ENCODE data around the gene PSMD9. TPM values are rescaled to one million over a fixed set of nuclear protein-coding genes. Genes with fewer than 3 reads are reported as not detected.

Gene PSMD9
- total RNA-seq, 1 experiment from 2014 or later, result 39.9 TPM

- no CpG with 5 or more reads among the region's 4 CpGs for WGBS (ENCODE audit: extremely low coverage, insufficient read length, low lambda C conversion rate)
Measured at GRCh38 chr12:121939992-121940766, 51.6 kb downstream of the PSMD9 start.

More at GRCh38 chr12:121939992-121940766, 51.6 kb downstream of the PSMD9 start:
- H3K36me3 Mint-ChIP-seq (ENCODE audit: insufficient read depth in 1 of 3, low read depth in 3 of 3), result peaks cover 4 to 8% (median 8%) of the 10 kb centered on the region in 3 experiments; a peak in 6 of 7 replicates
- Histone ChIP-seq H3K79me1 (ENCODE audit: insufficient read depth, low read depth, low read length, poor library complexity, severe bottlenecking) (no peaks in the 10 kb centered on the region), H3K23ac (ENCODE audit: insufficient read length, low read depth, low read length) (no peak overlapping the region), H4K91ac (ENCODE audit: insufficient read length, low read depth, low read length) (no peak overlapping the region), H3K4me1 (ENCODE audit: insufficient read depth, low read length) (0 out of 2 replicates have a peak, but pooled peaks cover 4% of the 10 kb centered on the region), H3K27me3 (ENCODE audit: insufficient read depth, low read length) (no peaks in the 10 kb centered on the region), H3K79me2 (ENCODE audit: insufficient read depth, low read length) (no peaks in the 10 kb centered on the region), H3K14ac (ENCODE audit: insufficient read depth, low read length) (no peak overlapping the region), H2BK120ac (ENCODE audit: low read depth, low read length, poor library complexity, severe bottlenecking) (no peak overlapping the region), H2AK5ac (ENCODE audit: insufficient read length, low read length) (no peak overlapping the region), H2BK12ac (ENCODE audit: insufficient read length, low read depth, low read length) (no peak overlapping the region), H3K4ac (ENCODE audit: low read depth, low read length) (no peak overlapping the region), H3K56ac (ENCODE audit: insufficient read length, low read depth, low read length) (no peak overlapping the region), H3K4me2 (ENCODE audit: insufficient read depth, insufficient read length, low read length) (no peak overlapping the region), H3T11ph (ENCODE audit: low read length) (no peak overlapping the region), H3K9me3 (ENCODE audit: control insufficient read depth, low read depth, low read length) (no peaks in the 10 kb centered on the region), H3K9ac (ENCODE audit: extremely low read depth, insufficient read length, low read length) (no peak overlapping the region), H3K18ac (ENCODE audit: insufficient read length, low read depth, low read length) (no peak overlapping the region), H3K23me2 (ENCODE audit: insufficient read length, low read depth, low read length, poor library complexity, severe bottlenecking) (no peaks in the 10 kb centered on the region), H2AFZ (ENCODE audit: low read length) (no peak overlapping the region), H3K27ac (ENCODE audit: insufficient read length, low read depth, low read length) (no peak overlapping the region), H2BK20ac (ENCODE audit: low read depth, low read length, poor library complexity, severe bottlenecking) (no peak overlapping the region), H2BK15ac (ENCODE audit: low read depth, low read length) (no peak overlapping the region), H4K8ac (replicated peaks; ENCODE audit: insufficient read length, low read depth, low read length) (no peak overlapping the region), H2BK5ac (ENCODE audit: insufficient read length, low read length) (no peak overlapping the region), H4K20me1 (ENCODE audit: control insufficient read depth, insufficient read depth, insufficient read length) (no peaks in the 10 kb centered on the region), H4K5ac (ENCODE audit: insufficient read length, low read depth, low read length) (no peak overlapping the region)
- TF ChIP-seq, protein P1, sequence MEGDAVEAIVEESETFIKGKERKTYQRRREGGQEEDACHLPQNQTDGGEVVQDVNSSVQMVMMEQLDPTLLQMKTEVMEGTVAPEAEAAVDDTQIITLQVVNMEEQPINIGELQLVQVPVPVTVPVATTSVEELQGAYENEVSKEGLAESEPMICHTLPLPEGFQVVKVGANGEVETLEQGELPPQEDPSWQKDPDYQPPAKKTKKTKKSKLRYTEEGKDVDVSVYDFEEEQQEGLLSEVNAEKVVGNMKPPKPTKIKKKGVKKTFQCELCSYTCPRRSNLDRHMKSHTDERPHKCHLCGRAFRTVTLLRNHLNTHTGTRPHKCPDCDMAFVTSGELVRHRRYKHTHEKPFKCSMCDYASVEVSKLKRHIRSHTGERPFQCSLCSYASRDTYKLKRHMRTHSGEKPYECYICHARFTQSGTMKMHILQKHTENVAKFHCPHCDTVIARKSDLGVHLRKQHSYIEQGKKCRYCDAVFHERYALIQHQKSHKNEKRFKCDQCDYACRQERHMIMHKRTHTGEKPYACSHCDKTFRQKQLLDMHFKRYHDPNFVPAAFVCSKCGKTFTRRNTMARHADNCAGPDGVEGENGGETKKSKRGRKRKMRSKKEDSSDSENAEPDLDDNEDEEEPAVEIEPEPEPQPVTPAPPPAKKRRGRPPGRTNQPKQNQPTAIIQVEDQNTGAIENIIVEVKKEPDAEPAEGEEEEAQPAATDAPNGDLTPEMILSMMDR (conservative IDR thresholded peaks at IDR 0.05), result no peak
- no peak for DNase-seq
- H3K4me3 Mint-ChIP-seq, result no peak overlapping the region
- H3K27ac Mint-ChIP-seq, result peak overlapping the region in 1 of 3 experiments; percentile 71; a peak in 1 of 7 replicates
- peaks cover 8% of the 10 kb centered on the region in 2 experiments for H3K4me1 Mint-ChIP-seq
- peaks cover 3 to 7% of the 10 kb centered on the region in 2 experiments; a peak in 3 of 5 replicates for H3K9me3 Mint-ChIP-seq
- no peaks in the 10 kb centered on the region for H3K27me3 Mint-ChIP-seq (ENCODE audit: low read depth)

Data from H9 (cell line).